Measurements from ENCODE around the gene ADSL.

DNA sequence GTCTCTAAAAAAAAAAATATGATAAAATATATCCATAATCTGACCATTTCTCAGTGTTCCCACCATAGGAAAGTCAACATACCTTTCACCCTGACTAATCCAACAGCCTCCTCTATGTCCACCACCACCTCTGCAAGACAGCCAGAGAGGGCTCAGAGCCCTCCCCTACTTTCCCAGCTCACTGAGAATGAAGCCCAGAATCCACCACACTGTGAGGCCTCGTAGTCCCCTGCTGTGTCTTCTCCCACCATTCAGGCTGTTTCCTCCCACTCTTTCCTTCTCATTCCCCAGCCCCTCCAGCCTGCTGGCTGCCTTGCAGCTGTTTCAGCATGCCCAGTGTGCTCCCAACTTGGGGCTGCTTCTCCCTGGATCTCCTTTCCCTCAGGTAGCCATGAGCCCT is 51.1 kb downstream of the ADSL start:
- TF ChIP-seq CTCF (IDR thresholded peaks at IDR 0.05) = no peak
- no peak for TF ChIP-seq POLR2A (IDR thresholded peaks at IDR 0.05)
